Measurements from ENCODE around the gene BNC2.
A peak's percentile ranks its signal among the peaks of the same experiment; 100 is the strongest.

Gene BNC2

GRCh38 chr9:16869131-16869881, 1.2 kb downstream of the BNC2 start:
- no peak for DNase-seq (ENCODE audit: low spot score)

- DNase-seq (ENCODE audit: low spot score) = no peak
Measured at GRCh38 chr9:16868701-16869100, 1.8 kb downstream of the BNC2 start.

- DNase-seq (ENCODE audit: low spot score) = peak; percentile 50
Measured at GRCh38 chr9:16867576-16868311, 2.7 kb downstream of the BNC2 start.

- DNase-seq (ENCODE audit: low spot score) = no peak
Measured at GRCh38 chr9:16866587-16866986, 3.9 kb downstream of the BNC2 start.

- no peak for DNase-seq (ENCODE audit: low spot score)
Measured at GRCh38 chr9:16864649-16865434, 5.6 kb downstream of the BNC2 start.

GRCh38 chr9:16848179-16848578, 22.3 kb downstream of the BNC2 start:
- DNase-seq (ENCODE audit: low spot score) = no peak

GRCh38 chr9:16846986-16847385, 23.5 kb downstream of the BNC2 start:
- no peak for DNase-seq (ENCODE audit: low spot score)

- DNase-seq (ENCODE audit: low spot score) = no peak
Measured at GRCh38 chr9:16846367-16846766, 24.1 kb downstream of the BNC2 start.

GRCh38 chr9:16834817-16835216, 35.7 kb downstream of the BNC2 start:
- DNase-seq (ENCODE audit: low spot score) = no peak

GRCh38 chr9:16833296-16833835, 37.1 kb downstream of the BNC2 start:
- no peak for DNase-seq (ENCODE audit: low spot score)

- no peak for DNase-seq (ENCODE audit: low spot score)
Measured at GRCh38 chr9:16832101-16832500, 38.4 kb downstream of the BNC2 start.

- no peak for DNase-seq (ENCODE audit: low spot score)
Measured at GRCh38 chr9:16830806-16831205, 39.7 kb downstream of the BNC2 start.

GRCh38 chr9:16828340-16829281, 41.9 kb downstream of the BNC2 start:
- DNase-seq (ENCODE audit: low spot score) = no peak

- DNase-seq (ENCODE audit: low spot score) = no peak
Measured at GRCh38 chr9:16825971-16826625, 44.4 kb downstream of the BNC2 start.

GRCh38 chr9:16825331-16825725, 45.1 kb downstream of the BNC2 start:
- no peak for DNase-seq (ENCODE audit: low spot score)

- DNase-seq (ENCODE audit: low spot score) = no peak
Measured at GRCh38 chr9:16824545-16825330, 45.7 kb downstream of the BNC2 start.

GRCh38 chr9:16823906-16824305, 46.6 kb downstream of the BNC2 start:
- no peak for DNase-seq (ENCODE audit: low spot score)

GRCh38 chr9:16821344-16821743, 49.1 kb downstream of the BNC2 start:
- DNase-seq (ENCODE audit: low spot score) = no peak

- no peak for DNase-seq (ENCODE audit: low spot score)
Measured at GRCh38 chr9:16817514-16817913, 53.0 kb downstream of the BNC2 start.

- no peak for DNase-seq (ENCODE audit: low spot score)
Measured at GRCh38 chr9:16817002-16817401, 53.5 kb downstream of the BNC2 start.

Measured in COLO829 (cell line).